MM.1S (cell line): ENCODE results near the gene AP5M1.

Source experiments
- DNase-seq: peaks from one replicate; pipeline ENCODE4 v3.0.0-alpha.2; 2015
- H2AFZ ChIP-seq: fragments of 300-600 bp; sonication (generic); 2 replicates; pipeline ENCODE4 v1.6.0; 2016; ENCODE audit warnings: antibody characterized with exemption, low read length
- H3F3A ChIP-seq: fragments of 300-600 bp; sonication (generic); 2 replicates; pipeline ENCODE4 v1.6.1; 2016; ENCODE audit warnings: mild to moderate bottlenecking, antibody characterized with exemption, low read length, moderate library complexity, mixed read lengths; ENCODE audit not compliant: insufficient read depth
- H3K27ac ChIP-seq: fragments of 300-600 bp; sonication (generic); 2 replicates; pipeline ENCODE4 v1.5.1; 2016; ENCODE audit warnings: mild to moderate bottlenecking, low read length
- H3K27me3 ChIP-seq: fragments of 300-600 bp; sonication (generic); replicated peaks from 2 replicates; pipeline ENCODE4 v1.6.0; 2016; ENCODE audit warnings: low read length; ENCODE audit not compliant: insufficient read depth
- H3K36me3 ChIP-seq: fragments of 300-600 bp; sonication (generic); replicated peaks from 2 replicates; pipeline ENCODE4 v1.6.1; 2016; ENCODE audit warnings: mild to moderate bottlenecking, low read length, mixed read lengths; ENCODE audit not compliant: insufficient read depth
- H3K4me1 ChIP-seq: fragments of 300-600 bp; sonication (generic); 2 replicates; pipeline ENCODE4 v1.6.1; 2016; ENCODE audit warnings: low read length, mixed read lengths
- H3K4me2 ChIP-seq: fragments of 300-600 bp; sonication (generic); 2 replicates; pipeline ENCODE4 v1.6.0; 2016; ENCODE audit warnings: low read depth, low read length
- H3K4me3 ChIP-seq: fragments of 300-600 bp; sonication (generic); 2 replicates; pipeline ENCODE4 v1.5.1; 2016; ENCODE audit warnings: low read length, mixed read lengths
- H3K79me2 ChIP-seq: fragments of 300-600 bp; sonication (generic); 2 replicates; pipeline ENCODE4 v1.6.1; 2016; ENCODE audit warnings: mixed run types, low read length, mixed read lengths
- H3K9ac ChIP-seq: fragments of 300-600 bp; sonication (generic); 2 replicates; pipeline ENCODE4 v1.6.1; 2016; ENCODE audit warnings: low read length, mixed read lengths
- H3K9me2 ChIP-seq: fragments of 300-600 bp; sonication (generic); replicated peaks from 2 replicates; pipeline ENCODE4 v1.6.1; 2016; ENCODE audit warnings: mild to moderate bottlenecking, low read length, mixed read lengths; ENCODE audit not compliant: insufficient read depth
- H3K9me3 ChIP-seq: fragments of 300-600 bp; sonication (generic); replicated peaks from 2 replicates; pipeline ENCODE4 v1.6.1; 2016; ENCODE audit warnings: mild to moderate bottlenecking, low read length, mixed read lengths; ENCODE audit not compliant: insufficient read depth
- H4K20me1 ChIP-seq: fragments of 300-600 bp; sonication (generic); 2 replicates; pipeline ENCODE4 v1.6.1; 2016; ENCODE audit warnings: mild to moderate bottlenecking, low read length, moderate library complexity, mixed read lengths; ENCODE audit not compliant: insufficient read depth
- CTCF ChIP-seq: fragments of 300-600 bp; sonication (generic); IDR thresholded peaks from 2 replicates; pipeline ENCODE4 v1.5.1; 2016; ENCODE audit warnings: antibody characterized with exemption, low read length, mixed read lengths
- EZH2 ChIP-seq: fragments of 300-600 bp; sonication (generic); optimal IDR thresholded peaks from 2 replicates; pipeline ENCODE3; 2017; ENCODE audit warnings: low read depth, mild to moderate bottlenecking, antibody characterized with exemption, low read length, mixed read lengths
- EZH2phosphoT487 ChIP-seq: fragments of 300-600 bp; sonication (generic); IDR thresholded peaks from 2 replicates; pipeline ENCODE4 v1.6.1; 2018; ENCODE audit warnings: antibody characterized with exemption, low read length

The AP5M1 gene

GRCh38 chr14:57259672-57260071, 9.1 kb upstream of the AP5M1 start:
- no peak overlapping the region for H2AFZ ChIP-seq
- H3K4me3 ChIP-seq: no peak overlapping the region
- no peaks in the 10 kb centered on the region for H3K4me1 ChIP-seq
- H4K20me1 ChIP-seq: no peaks in the 10 kb centered on the region
- peaks cover 53% of the 10 kb centered on the region for H3K79me2 ChIP-seq
- H3K9ac ChIP-seq: no peak overlapping the region
- no peaks in the 10 kb centered on the region for H3K9me3 ChIP-seq
- no peak overlapping the region for H3K4me2 ChIP-seq
- no peaks in the 10 kb centered on the region for H3K36me3 ChIP-seq
- H3K27ac ChIP-seq: no peak overlapping the region
- no peaks in the 10 kb centered on the region for H3F3A ChIP-seq
- no peaks in the 10 kb centered on the region for H3K27me3 ChIP-seq
- H3K9me2 ChIP-seq: no peaks in the 10 kb centered on the region
- no peak for DNase-seq
- TF ChIP-seq CTCF: no peak

GRCh38 chr14:57261604-57262003, 7.2 kb upstream of the AP5M1 start:
- Histone ChIP-seq H3K27me3 (no peaks in the 10 kb centered on the region), H3K4me1 (no peaks in the 10 kb centered on the region), H3K4me3 (no peak overlapping the region), H4K20me1 (no peaks in the 10 kb centered on the region), H3K9me3 (no peaks in the 10 kb centered on the region), H3K9me2 (no peaks in the 10 kb centered on the region), H3K4me2 (no peak overlapping the region), H3K36me3 (no peaks in the 10 kb centered on the region), H3K27ac (no peak overlapping the region), H3F3A (no peaks in the 10 kb centered on the region), H3K79me2 (peaks cover 56% of the 10 kb centered on the region), H3K9ac (no peak overlapping the region), H2AFZ (no peak overlapping the region)
- no peak for TF ChIP-seq CTCF
- DNase-seq: no peak

- H4K20me1 ChIP-seq: no peaks in the 10 kb centered on the region
- no peak overlapping the region for H3K27ac ChIP-seq
- H2AFZ ChIP-seq: no peak overlapping the region
- no peaks in the 10 kb centered on the region for H3K27me3 ChIP-seq
- H3K79me2 ChIP-seq: peaks cover 57% of the 10 kb centered on the region
- no peaks in the 10 kb centered on the region for H3K9me3 ChIP-seq
- TF ChIP-seq CTCF (no peak), EZH2 (no peak), EZH2phosphoT487 (no peak)
- DNase-seq: no peak
- no peak overlapping the region for H3K9ac ChIP-seq
- no peak overlapping the region for H3K4me3 ChIP-seq
- no peaks in the 10 kb centered on the region for H3K9me2 ChIP-seq
- no peak overlapping the region for H3K4me2 ChIP-seq
- H3K4me1 ChIP-seq: no peaks in the 10 kb centered on the region
- H3K36me3 ChIP-seq: no peaks in the 10 kb centered on the region
- H3F3A ChIP-seq: no peaks in the 10 kb centered on the region
Measured at GRCh38 chr14:57262117-57262516, 6.7 kb upstream of the AP5M1 start.

GRCh38 chr14:57266065-57266464, 2.7 kb upstream of the AP5M1 start:
- TF ChIP-seq EZH2: no peak
- TF ChIP-seq EZH2phosphoT487: no peak
- TF ChIP-seq CTCF: no peak
- H3K36me3 ChIP-seq: no peaks in the 10 kb centered on the region
- no peaks in the 10 kb centered on the region for H3K27me3 ChIP-seq
- peaks cover 6% of the 10 kb centered on the region for H3F3A ChIP-seq
- no peak overlapping the region for H3K4me3 ChIP-seq
- no peak overlapping the region for H3K4me2 ChIP-seq
- no peaks in the 10 kb centered on the region for H3K4me1 ChIP-seq
- peaks cover 63% of the 10 kb centered on the region for H3K79me2 ChIP-seq
- no peak overlapping the region for H2AFZ ChIP-seq
- no peak overlapping the region for H3K27ac ChIP-seq
- no peak overlapping the region for H3K9ac ChIP-seq
- H3K9me2 ChIP-seq: no peaks in the 10 kb centered on the region
- no peaks in the 10 kb centered on the region for H3K9me3 ChIP-seq
- no peak for DNase-seq
- H4K20me1 ChIP-seq: no peaks in the 10 kb centered on the region
